AG09319 (cell line): Measurements from ENCODE around the gene EYS.

ENCODE experiments used
- DNase-seq: peaks from one replicate; pipeline ENCODE4 v3.0.0-alpha.2; 2010; ENCODE audit warnings: low read depth; ENCODE audit errors: extremely low read depth
- CTCF ChIP-seq: IDR thresholded peaks from 2 replicates; pipeline ENCODE4 v1.5.1; 2011; ENCODE audit warnings: low read depth, mild to moderate bottlenecking, inconsistent platforms, low read length, moderate library complexity

Gene EYS

DNA sequence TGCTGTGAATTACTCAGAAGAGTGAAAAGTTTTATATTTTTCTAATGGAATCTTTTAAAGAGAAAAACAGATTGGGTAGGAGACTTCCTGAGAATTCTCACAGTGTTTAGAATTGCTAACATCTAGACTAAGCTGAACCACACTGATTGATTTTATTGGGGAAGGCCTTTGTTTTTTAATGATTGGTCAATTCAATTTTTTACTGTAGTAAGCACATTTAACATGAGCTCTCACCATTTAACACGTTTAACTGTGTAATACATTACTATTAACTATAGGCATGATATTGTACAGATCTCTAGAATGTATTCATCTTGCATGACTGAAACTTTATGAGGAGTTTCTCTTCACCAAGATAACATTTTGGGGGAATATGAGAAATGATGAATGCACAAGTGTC lies 1084.1 kb downstream of the EYS start:
- TF ChIP-seq CTCF, result no peak
- DNase-seq, result no peak

GRCh38 chr6:64602993-64603392 lies 1104.0 kb downstream of the EYS start:
- TF ChIP-seq CTCF, result no peak
- no peak for DNase-seq

DNA sequence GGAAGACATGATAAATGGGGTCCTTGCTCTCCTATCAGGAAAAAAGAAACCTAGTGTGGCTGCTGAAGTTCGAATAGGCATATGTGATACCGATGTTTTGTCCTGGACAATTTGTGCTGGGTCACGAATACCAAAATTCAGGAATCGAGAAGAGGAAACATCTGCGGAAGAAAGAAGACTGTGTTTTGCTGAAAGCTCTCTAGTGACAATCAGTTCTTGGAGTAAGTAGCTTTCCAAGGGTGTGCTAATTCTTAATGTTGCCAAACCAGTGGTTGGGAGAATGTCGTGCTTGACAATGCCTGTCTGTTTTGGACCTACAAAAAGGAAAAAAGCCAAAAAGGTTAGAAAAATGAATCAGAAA lies 1115.4 kb downstream of the EYS start:
- no peak for DNase-seq
- no peak for TF ChIP-seq CTCF

- TF ChIP-seq CTCF, result no peak
Measured at GRCh38 chr6:64590965-64591675, 1115.9 kb downstream of the EYS start.

DNA sequence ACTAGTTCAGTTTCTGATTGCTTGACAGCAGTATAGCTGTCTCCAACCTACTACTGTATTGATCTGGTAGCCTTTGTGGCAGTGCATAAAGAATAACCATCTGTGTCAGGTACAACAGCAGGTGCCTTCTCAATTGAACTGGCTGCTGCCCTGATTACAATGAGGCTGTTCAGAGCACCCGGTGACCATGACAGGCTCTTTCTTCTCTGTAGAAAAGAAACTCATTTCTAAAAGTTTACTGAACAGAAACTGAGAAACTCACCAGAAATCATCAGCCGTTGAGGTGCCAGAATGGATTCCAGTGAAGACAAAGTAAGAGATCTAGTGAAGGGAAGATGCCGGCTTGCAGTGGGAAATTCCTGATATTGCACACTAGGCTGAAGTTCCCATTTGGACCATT lies 1117.1 kb downstream of the EYS start:
- no peak for DNase-seq
- TF ChIP-seq CTCF, result no peak

More at GRCh38 chr6:64590965-64591675, 1115.9 kb downstream of the EYS start:
- no peak for DNase-seq

DNA sequence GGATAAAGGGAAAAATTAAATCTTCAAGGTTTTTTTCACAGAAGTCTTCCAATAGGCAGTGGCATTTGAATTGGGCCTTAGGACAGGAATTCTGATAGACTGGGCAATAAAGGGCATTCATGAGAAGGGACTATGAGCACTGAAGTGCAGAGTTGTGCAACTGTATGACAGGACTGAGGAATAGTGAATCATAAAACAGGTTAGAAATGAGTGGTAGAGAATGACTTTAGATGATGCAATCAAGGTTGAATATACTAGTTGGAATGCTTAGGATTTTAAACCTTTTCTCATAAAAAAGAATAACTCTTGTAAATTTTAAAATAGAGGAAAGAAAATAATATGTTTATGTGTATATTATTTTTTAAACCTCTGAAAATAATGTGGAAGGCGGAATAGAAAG lies 1126.7 kb downstream of the EYS start:
- TF ChIP-seq CTCF, result no peak
- DNase-seq, result no peak

GRCh38 chr6:64553249-64553786 lies 1153.7 kb downstream of the EYS start:
- no peak for TF ChIP-seq CTCF

More at GRCh38 chr6:64553249-64553786, 1153.7 kb downstream of the EYS start:
- DNase-seq, result no peak
